SHP77 treated with DMSO at 0.1 percent for 48 hours (cell line): ENCODE results near the gene SH3D19.

Experiments used
- DNase-seq: peaks from one replicate; lab custom pipeline; 2025; lab: John Stamatoyannopoulos, UW

Gene SH3D19

DNA sequence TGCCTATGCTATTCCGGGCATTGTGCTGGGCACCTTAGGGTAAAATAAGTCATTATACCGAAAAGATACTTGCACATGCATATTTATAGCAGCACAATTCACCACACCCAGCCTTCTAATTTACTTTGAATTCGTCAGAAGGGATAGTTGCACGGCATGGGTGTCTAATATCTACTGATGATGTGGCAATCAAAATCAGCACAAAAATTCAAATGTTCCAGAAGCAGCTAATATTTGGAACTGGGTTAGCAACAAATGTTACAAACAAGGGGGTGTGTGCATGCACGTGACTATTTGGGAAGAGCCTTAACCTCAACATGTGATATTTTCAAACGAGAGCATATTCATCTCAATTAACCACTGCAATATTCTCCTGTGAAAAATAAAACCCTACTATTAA lies 128.2 kb downstream of the SH3D19 start:
- no peak for DNase-seq

DNA sequence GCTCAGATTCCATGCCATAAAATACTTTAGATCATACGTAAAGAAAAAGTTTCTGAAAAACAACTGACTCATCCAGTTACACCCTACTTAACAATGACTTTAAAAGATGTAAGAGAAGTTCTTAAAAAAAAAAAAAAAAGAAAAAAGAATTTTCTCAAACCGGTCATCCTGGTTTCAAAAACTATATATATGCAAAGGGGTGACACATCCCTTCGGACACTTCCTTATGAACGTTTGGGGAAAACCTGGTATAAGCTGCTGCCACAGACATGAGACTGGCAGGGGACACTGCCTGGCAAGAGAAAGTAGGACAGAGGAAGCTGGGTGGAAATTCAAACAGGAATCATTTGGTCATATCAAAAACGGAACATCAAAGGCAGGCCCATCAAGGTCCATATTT lies 129.6 kb downstream of the SH3D19 start:
- no peak for DNase-seq

DNA sequence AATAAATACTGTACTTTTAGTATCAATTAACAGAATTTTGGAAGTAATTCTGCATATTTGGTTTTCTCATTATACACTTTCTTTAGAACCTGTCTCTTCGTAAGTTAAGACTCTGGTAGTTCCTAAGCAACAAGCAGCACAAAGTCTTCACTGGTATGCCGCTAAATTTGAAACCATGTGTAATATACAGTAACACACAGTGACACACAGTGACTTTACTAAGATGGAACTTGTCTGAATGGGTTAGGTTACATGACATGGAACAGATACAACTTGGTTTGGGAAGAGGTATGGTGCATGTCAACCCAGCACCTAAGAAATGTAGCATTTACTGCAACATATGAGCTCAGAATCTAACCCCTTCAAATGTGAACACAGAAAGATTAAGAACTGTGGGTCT lies 132.0 kb downstream of the SH3D19 start:
- DNase-seq = no peak

DNA sequence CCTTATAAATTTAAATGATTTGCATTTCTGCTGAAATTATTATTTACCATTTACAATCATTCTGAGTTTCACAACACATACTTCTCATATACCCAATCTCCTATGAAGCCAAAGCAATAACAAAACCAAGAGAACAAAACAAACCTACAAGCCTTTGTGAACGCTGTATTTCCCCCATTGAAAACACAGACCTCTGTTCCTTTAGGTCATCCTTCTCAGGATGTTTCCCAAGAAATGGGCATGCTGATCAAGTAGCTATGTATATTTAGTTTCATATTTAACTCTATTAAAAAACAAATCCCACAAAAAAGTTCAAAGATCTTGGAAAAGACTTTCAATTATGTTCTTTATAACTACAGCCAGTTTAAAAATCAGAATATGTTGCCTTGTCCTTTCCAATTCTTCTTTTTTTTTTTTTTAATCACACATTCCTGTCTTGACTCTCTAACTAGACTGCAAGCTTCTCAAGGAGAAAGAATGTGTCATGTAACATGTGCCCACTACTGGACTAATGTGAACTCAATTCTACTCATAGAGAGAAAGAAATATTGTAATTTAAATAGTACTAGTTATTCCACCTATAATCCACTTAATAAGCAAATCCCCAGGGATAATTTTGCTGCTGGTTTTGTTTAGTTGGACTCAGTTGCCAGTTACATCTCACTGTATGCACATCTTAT lies 132.7 kb downstream of the SH3D19 start:
- DNase-seq = no peak

DNA sequence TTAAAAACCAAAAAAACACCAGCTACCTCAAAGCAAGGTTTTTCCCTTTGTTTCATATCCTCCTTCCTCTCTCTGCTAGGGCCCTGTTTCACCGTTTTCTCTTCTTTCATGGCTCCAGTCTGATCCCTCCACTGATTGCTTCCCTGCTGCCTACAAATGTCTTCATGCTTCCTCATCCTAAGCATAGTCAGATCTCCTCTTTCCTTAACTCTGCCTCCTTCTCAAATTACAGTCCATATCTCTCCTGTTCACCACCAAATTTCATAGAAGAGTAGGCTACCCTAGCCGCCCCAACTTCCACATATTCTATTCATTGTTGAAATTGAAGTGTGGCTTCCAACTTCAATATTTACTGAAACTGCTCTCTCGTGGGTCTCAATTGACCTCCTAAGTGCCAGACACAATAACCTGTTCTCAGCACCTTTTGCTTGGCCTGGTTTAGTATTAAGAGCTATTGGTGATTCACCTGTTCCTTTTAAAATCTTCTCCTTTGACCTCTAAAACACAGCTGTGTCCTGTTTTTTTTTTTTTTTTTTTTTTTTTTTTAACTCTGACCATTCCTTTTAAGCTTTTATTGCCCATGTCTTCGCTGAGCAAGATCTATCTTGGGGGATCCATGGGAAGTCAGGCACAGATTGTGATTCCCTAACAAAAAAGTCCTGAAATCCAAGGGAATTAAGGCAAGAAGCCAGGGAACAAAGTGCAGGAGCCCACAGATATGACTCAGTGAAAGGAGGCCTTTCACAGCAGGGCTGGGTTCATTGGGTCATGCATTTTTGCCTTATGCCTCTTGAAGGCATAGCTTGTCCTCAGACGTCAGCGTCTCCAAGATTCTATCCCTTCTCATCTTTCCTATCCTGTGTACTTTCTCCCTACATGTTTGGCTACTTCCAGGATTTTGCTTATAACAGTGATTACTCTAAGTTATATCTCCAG lies 140.6 kb downstream of the SH3D19 start:
- no peak for DNase-seq

DNA sequence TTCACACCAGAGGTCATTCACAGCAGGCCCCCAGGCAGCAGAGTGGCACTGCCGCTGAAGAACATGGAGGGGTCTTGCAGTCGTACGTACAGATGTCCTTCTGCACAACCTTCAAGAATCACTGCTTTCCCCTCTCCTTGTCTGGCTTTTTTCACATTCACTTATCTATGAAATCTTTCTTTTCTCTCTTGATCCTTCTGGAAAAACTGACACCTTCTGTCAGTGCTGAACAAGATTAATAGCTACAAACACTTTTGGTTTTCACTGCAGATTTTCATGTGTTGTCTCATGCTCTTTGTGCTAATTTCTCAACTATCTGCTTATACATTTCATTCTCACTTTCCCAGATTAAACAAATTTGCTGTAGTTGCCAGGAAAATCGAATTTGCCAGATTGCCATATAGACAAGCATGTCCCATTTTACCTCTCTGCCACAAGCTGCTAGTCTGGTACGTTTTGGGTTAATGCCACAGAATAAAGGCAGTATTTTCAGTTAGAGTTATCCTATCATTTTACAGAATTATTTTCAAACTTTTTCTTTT lies 142.9 kb downstream of the SH3D19 start:
- DNase-seq = no peak

DNA sequence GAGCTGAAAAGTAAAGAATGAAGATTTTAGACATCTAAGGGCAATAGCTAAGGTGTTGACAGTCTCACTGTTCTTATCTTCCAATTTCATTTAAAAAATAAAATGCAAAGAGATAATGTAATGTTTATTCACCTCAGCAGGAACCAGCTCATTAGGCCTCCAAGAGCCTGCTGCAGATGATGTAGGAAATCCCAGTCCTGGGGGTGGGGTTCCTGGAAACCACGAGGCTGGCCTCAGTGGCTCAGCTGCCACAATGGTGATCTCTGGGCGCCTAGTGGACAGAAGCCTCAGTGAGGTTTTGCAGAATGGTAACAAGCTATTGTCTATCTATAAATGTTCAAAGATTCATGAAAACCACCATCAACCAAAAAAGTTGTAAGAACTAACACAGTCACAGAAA lies 148.7 kb downstream of the SH3D19 start:
- DNase-seq = no peak

DNA sequence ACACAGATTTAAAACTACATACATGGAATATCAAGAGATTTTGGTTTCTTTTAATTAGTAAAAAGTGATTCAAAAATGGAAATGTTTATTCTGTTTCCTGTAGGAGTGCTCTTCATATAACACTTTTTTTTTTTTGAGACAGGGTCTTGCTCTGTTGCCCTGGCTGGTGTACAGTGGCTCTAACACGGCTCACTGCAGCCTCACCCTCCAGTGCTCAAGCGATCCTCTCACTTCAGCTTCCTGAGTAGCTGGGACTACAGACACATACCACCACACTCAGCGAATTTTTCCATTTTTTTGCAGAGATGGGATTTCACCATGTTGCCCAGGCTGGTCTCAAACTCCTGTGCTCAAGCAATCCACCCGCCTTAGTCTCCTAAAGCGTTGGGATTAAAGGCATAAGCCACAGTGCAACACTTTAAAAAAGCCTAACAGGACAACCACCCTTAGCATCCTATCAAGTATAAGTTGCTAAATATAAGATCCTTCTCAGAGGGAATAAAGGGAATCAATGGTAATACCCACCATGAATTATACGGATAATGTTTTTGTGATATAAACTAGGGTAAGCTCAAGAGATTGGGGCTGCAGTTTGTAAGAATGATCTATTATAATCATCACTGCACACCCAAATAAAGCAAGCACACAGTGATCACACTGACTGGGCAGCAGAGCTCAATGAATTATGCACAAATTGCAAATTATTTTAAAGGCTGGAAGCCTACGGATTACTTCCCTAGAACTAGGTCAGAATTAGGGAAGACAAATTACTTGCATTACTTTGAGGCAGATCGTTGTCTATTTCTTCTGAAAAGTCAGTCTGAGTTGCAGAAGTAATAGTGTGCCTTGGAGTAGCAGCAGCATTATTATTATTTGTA lies 149.4 kb downstream of the SH3D19 start:
- DNase-seq = no peak

DNA sequence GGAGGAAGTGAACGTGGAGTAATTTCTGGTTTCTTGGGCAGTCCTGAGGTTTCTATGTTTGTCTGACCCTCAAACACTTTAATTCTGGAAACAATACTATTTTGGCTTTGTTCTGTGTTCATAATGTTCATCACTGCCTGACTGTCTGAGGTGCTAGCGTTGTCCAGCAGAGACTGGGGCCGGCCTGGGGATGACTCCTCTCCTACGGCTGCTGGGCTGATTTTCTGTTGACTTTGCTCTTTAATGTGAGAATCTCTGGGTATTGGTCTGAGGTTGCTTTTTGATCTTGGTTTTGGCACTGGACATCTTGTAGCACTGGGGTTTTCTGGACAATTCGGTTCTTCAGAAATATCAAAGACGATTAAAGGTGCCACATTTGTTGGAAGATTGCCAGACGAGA lies 150.2 kb downstream of the SH3D19 start:
- DNase-seq = no peak

DNA sequence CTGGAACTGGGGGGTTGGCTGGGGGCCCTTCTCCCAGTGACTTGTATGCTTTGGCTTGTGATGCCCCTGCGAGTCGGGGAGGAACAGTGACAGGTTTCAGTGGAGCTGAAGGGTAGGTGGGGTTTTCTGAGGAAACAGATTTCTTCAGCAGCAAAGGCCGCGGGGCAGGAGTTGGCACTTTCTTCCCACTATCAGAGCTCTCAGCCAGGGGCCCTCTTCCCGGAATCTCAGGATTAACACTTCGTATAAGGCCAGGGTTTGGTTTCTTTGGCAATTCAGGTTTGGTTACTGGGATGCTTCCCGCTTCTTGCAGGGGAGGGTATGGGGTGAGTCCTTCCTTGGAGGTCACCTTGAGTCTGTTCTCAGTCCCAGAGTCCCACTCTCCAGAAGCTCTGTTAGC lies 150.6 kb downstream of the SH3D19 start:
- DNase-seq = no peak

DNA sequence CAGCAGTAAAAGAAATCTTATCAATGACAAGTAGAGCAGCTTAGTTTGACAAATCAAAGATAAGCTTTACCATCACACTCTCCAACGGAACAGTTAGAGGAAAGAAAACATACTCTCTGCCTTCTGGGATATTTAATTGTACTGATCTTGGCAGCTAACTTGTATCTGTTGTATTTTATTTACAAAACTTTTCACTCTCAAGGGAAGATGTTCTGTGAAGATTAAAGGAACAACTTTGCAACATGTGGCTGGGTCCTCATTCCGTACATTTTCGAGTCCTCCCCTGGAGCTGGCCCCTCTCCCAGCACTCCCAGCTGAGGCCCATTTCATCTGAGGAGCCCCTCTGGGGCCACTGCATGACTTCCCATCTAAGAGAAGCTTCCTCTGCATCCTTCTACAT lies 151.5 kb downstream of the SH3D19 start:
- DNase-seq = no peak

DNA sequence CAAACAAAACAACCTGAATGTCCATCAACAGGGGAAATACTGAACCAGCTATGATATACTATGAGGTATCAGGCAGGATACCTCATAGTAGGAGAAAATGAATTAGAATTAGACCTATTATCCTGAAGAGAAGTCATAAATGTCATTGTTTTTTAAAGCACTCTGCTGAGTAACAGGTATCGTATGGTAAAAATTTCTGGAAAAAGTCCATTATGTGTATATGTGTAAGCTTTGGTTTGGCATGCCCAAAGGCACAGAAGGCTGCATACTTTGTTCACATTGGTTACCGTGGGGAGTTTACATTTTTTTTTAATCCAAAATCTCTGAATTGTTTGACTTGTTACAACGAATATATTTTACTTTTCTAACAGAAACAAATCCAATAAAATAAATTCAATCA lies 155.5 kb downstream of the SH3D19 start:
- no peak for DNase-seq

DNA sequence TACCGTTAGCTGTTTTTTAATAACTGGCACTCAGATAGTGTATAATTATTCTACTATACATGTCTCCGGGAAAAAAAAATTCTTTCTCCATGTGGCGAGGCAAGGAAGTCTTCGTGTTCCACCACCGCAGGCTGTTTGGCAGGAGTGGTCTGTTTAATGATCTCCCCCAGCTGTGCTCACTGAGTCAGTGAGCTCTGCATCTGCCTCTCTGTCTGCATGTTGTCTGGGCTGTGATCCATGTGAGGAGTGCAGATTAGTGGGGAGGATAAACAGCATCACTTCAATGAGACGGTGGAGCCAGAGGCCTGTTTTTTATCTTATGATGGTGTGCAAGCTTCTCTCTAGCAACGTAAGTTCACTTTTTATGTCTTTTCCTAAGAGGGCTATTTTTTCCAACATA lies 156.2 kb downstream of the SH3D19 start:
- no peak for DNase-seq

DNA sequence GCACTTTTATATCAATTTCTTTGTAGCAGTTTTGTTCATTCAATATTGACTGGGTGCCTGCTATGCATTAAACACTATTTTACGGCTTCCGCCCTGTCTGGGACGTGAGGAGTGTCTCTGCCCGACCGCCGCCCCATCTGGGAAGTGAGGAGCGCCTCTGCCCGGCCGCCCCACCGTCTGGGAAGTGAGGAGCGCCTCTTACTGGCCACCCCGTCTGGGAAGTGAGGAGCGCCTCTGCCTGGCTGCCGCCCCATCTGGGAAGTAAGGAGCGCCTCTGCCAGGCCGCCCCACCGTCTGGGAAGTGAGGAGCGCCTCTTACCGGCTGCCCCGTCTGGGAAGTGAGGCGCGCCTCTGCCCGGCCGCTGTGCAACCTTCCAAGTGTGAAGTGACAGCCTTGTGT lies 157.8 kb downstream of the SH3D19 start:
- no peak for DNase-seq

DNA sequence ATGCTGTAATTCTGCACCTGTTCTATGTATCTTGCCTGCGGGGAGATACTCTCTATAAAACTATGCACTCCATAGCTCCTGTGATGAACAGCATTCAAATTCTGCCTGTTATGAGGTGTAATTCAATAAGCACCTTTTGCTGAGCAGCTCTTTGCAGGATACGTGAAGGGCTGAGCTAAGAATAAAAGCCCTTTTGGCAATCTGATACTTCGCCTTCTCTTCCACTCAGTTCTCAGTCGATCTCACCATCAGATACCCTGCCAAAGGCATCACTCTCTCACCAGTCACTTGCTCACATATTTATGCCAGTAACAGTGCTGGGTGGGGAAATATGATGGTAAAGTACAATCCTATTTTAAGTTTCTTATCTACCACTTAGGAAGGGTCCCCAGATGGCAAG lies 158.8 kb downstream of the SH3D19 start:
- no peak for DNase-seq

DNA sequence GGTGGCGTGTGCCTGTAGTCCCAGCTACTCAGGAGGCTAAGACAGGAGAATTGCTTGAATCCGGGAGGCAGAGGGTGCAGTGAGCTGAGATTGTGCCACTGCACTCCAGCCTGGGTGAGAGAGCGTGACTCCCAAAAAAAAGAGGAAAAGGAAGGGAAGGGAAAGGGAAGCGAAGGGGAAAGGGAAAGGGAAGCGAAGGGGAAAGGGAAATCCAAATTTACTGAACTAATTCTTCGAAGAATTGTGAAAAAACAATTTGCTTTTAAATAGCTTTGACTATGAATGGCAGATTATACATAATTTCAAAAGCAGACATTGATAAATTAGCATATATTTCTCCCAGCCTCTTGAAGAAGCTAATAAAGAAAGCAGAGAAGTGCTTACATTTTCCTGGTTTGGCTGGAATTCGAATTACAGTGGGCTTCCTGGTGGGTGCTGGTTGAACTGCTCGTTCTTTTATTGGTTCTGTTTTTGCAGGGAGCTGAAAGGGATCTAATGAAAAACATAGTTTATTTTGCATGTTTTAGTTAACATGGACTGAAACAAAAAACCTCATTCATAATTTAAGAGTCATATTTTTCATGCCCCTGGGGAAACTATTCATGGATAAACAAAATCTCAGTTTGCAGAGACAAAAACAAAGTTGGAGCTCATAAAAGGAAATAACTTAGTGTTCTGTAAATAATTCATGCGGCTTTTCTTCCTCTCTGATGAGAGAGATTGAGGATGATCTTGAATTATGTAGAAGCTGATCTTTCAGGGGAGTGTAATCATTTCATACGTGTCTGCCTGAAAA lies 160.0 kb downstream of the SH3D19 start:
- DNase-seq = no peak

DNA sequence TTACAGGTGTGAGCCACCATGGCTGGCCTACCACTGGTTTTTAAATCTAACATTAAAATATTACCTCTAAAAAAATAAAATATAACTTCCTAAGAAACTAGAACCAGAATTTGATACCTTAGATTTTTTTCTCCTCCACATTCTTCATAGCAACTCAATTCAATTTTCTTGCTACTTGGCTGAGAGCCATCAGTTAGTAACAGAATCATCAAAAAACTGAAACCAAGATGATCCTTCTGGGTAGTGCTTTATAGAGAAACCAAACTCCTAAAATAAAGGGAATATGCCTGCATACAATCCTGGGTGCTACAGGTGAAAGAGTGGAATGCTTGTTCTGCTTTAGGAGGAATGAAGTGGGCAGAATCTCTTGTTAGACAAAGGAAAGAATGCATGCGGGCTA lies 161.6 kb downstream of the SH3D19 start:
- no peak for DNase-seq

DNA sequence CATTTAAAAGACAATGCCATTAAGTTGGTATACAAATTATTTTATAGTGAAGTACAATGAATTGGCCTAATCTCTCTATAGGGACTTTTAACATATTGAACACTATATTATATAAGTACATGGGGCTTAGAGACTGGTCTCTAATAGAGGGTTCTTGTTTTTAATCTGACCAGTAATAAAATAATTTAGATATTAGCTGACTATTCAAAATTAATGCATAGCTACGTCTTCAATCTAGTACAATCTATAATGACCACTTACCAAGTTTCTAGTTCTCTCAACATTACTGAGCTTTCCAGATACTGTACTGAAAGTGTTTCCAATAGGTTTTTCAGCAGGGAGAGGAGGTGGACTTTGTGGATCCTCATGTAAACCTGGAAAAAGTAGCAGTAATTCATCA lies 166.4 kb downstream of the SH3D19 start:
- no peak for DNase-seq

DNA sequence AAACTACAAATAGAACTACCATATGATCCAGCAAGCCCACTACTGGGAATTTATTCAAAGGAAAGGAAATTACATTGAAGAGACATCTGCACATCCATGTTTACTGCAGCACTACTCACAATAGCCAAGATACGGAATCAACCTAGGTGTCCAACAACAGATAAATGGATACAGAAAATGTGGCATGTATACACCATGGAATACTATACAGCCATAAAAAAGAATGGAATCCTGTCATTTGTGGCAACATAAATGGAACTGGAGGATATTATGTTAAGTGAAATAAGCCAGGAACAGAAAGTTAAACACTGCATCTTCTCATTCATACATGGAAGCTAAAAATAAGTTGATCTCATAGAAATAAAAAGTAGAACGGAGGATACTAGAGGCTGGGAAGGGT lies 167.9 kb downstream of the SH3D19 start:
- no peak for DNase-seq

DNA sequence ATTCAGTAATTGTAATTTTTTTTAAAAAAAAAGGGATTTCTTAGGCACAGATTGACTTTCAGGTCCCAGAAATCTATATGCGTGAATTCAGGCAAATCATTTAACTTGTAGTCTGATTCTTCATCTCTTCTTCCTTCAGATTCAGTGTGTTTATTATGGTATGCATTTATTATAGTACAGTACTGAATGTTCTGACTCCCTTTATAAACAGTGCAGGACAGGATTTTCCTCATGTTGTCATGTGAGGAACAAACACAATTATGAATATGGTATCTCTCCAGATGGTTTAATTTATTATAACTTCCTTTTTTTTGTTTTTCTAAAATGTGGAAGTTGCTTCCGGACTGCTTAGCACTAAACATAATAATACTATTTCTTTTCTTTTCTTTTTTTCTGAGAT lies 171.8 kb downstream of the SH3D19 start:
- DNase-seq = no peak

DNA sequence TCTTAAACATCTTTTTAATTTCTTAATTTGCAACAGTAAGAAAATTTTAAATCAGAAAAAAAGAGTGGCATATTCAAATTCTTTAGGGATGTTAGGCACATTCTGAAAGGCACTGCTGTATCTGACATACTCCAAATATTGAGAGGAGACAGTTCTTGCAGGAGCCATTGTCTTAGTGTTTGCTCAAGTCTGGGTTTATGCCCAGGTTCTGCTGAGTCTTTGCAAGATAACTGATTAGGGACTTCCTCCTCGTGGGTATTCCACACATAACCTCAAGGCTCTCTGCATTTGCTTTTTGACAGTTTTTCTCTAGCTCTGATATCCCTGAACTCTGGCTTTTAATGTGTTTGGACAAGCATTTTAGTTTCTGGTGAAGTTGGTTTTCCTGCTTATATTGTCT lies 173.4 kb downstream of the SH3D19 start:
- no peak for DNase-seq
